ENCODE data around the gene ZNF569.

- TF ChIP-seq POLR2A (IDR thresholded peaks at IDR 0.05), result peak in 1 of 2 donors; percentile 12
- TF ChIP-seq CTCF (IDR thresholded peaks at IDR 0.05), result no peak
- TF ChIP-seq EP300 (IDR thresholded peaks at IDR 0.05), result no peak
- peak; percentile 58 to 82 (median 74) for TF ChIP-seq POLR2AphosphoS5 (IDR thresholded peaks at IDR 0.05)
Measured at GRCh38 chr19:37466798-37467607, at the start of gene ZNF569.

Data from sigmoid colon (tissue), 4 donors.